ENCODE results near the gene POU2F2. TPM values are rescaled to one million over a fixed set of nuclear protein-coding genes. Genes with fewer than 3 reads are reported as not detected.

Gene POU2F2
- polyA plus RNA-seq, 1 experiment, result 2.2 TPM

GRCh38 chr19:42066075-42066754, 66.0 kb downstream of the POU2F2 start:
- TF ChIP-seq CTCF (IDR thresholded peaks at IDR 0.05; ENCODE audit: insufficient read depth, low read depth, low read length), result no peak
- no peak for DNase-seq (ENCODE audit: low read depth)
- peaks cover 39% of the 10 kb centered on the region for H3K27me3 ChIP-seq (ENCODE audit: control insufficient read depth, insufficient read depth, low read length)
- CTCF ChIA-PET, result interaction anchor here (2.7 kb wide), 1 partner anchor 32 kb away, joined by 8 read pairs; no protein-coding TSS in a partner anchor
- H3K4me3 ChIP-seq (ENCODE audit: low read depth, low read length), result no peak overlapping the region
- POLR2A ChIA-PET, result no interaction called here
- no peaks in the 10 kb centered on the region for H3K36me3 ChIP-seq (ENCODE audit: control insufficient read depth, insufficient read depth, low read length)

GRCh38 chr19:42065511-42065910, 66.7 kb downstream of the POU2F2 start:
- POLR2A ChIA-PET, result no interaction called here
- Histone ChIP-seq H3K4me3 (ENCODE audit: low read depth, low read length) (no peak overlapping the region), H3K27me3 (ENCODE audit: control insufficient read depth, insufficient read depth, low read length) (peaks cover 37% of the 10 kb centered on the region), H3K36me3 (ENCODE audit: control insufficient read depth, insufficient read depth, low read length) (no peaks in the 10 kb centered on the region)
- CTCF ChIA-PET, result interaction anchor here (1.5 kb wide), 1 partner anchor 14 kb away, joined by 3 read pairs; no protein-coding TSS in a partner anchor
- DNase-seq (ENCODE audit: low read depth), result no peak
- no peak for TF ChIP-seq CTCF (IDR thresholded peaks at IDR 0.05; ENCODE audit: insufficient read depth, low read depth, low read length)

DNA sequence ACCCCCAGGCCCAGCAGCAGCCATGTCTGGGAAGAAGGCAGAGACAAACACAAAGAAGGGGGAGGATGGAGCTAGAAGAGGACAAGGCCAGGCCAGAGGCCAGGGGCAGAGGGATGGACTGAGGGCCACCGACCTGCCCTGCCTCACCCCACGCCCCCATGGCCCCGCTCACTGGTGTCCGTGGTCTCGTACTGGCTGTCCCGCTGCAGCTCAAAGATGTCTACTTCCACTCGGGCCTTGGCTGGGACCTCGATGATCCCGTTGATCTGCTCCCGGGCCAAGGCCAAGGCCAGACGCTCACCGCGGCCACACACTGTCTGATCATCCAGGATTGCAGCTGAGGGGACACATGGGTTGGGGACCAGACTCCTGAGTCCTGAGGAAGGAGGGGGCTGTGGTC, 67.2 kb downstream of the POU2F2 start:
- no peaks in the 10 kb centered on the region for H3K36me3 ChIP-seq (ENCODE audit: control insufficient read depth, insufficient read depth, low read length)
- H3K4me3 ChIP-seq (ENCODE audit: low read depth, low read length), result no peak overlapping the region
- no peak for DNase-seq (ENCODE audit: low read depth)
- POLR2A ChIA-PET, result no interaction called here
- CTCF ChIA-PET, result interaction anchor here (1.3 to 1.5 kb wide), 2 partner anchors 13 to 68 kb away, joined by 3 to 4 read pairs; no protein-coding TSS in a partner anchor
- H3K27me3 ChIP-seq (ENCODE audit: control insufficient read depth, insufficient read depth, low read length), result peaks cover 34% of the 10 kb centered on the region
- TF ChIP-seq CTCF (IDR thresholded peaks at IDR 0.05; ENCODE audit: insufficient read depth, low read depth, low read length), result no peak

DNA sequence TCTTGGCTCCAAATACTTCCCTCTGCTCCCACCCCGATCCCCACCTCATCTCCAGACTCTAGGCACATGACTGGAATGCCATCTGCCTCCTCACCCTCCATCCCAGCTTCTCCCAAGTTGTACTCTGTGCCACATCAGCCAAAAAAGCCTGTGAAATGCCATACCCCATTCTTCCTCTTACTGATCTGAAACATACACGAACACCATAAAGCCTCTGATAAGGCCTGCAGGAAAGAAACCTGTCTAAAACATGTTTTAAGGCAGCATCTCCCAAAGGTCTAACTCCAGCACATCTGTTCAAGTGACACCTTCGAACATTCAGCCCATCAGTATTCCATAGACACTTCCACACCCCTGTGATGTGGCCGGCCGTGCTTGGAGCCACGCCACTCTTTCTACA, 67.8 kb downstream of the POU2F2 start:
- ChIA-PET CTCF (interaction anchor here (1.3 to 1.5 kb wide), 2 partner anchors 13 to 67 kb away, joined by 3 to 4 read pairs; no protein-coding TSS in a partner anchor), POLR2A (no interaction called here)
- Histone ChIP-seq H3K36me3 (ENCODE audit: control insufficient read depth, insufficient read depth, low read length) (no peaks in the 10 kb centered on the region), H3K27me3 (ENCODE audit: control insufficient read depth, insufficient read depth, low read length) (peaks cover 30% of the 10 kb centered on the region), H3K4me3 (ENCODE audit: low read depth, low read length) (no peak overlapping the region)
- TF ChIP-seq CTCF (IDR thresholded peaks at IDR 0.05; ENCODE audit: insufficient read depth, low read depth, low read length), result no peak
- no peak for DNase-seq (ENCODE audit: low read depth)

DNA sequence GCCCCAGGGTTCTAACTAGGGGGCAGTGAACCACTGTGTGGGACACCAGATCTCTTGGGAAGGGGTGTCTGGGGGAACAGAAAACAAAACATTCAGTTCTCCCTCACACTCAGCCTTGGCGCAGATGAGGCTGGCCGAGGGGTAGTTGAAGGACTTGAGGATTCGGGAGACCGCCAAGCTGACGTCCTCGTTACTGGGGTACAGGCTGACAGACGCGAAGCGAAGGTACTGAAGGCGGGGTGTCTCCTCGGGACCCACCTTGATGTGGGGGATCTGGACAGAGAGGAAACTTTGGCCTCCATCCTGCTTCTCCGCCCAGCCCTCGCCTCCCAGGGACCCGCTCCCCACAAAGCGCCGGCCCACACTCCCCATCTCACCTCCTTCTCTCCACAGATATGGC, 69.9 kb downstream of the POU2F2 start:
- no peak for DNase-seq (ENCODE audit: low read depth)

More for the DNA sequence above, 69.9 kb downstream of the POU2F2 start:
- Histone ChIP-seq H3K27me3 (ENCODE audit: control insufficient read depth, insufficient read depth, low read length) (peaks cover 15% of the 10 kb centered on the region), H3K36me3 (ENCODE audit: control insufficient read depth, insufficient read depth, low read length) (no peaks in the 10 kb centered on the region), H3K4me3 (ENCODE audit: low read depth, low read length) (no peak overlapping the region)
- POLR2A ChIA-PET, result no interaction called here
- CTCF ChIA-PET, result no interaction called here
- TF ChIP-seq CTCF (IDR thresholded peaks at IDR 0.05; ENCODE audit: insufficient read depth, low read depth, low read length), result no peak

Measured in BJ (cell line).